Measurements from ENCODE around the gene RASA4B. TPM values are rescaled to one million over a fixed set of nuclear protein-coding genes. Genes with fewer than 3 reads are reported as not detected.

Gene RASA4B
- total RNA-seq, 1 donor from 2014 or later, result 4.5 TPM

GRCh38 chr7:102434039-102434486 lies 83.5 kb downstream of the RASA4B start:
- no peaks in the 10 kb centered on the region for H3K9me3 Mint-ChIP-seq
- H3K27me3 Mint-ChIP-seq (ENCODE audit: low read depth), result peaks cover 3% of the 10 kb centered on the region
- H3K4me1 Mint-ChIP-seq, result peaks cover 23% of the 10 kb centered on the region
- H3K4me3 Mint-ChIP-seq, result peak overlapping the region; percentile 88
- no peak for DNase-seq (ENCODE audit: low read depth, low spot score)
- H3K27ac Mint-ChIP-seq (ENCODE audit: unreplicated experiment), result peak overlapping the region; percentile 93
- no peak for TF ChIP-seq CTCF (conservative IDR thresholded peaks at IDR 0.05)
- H3K36me3 Mint-ChIP-seq (ENCODE audit: low read depth), result peaks cover 1% of the 10 kb centered on the region

GRCh38 chr7:102433219-102434038 lies 84.1 kb downstream of the RASA4B start, which contains the start of gene ORAI2:
Gene ORAI2, plus strand, starts transcription at chr7:102433575. Its CDS starts 5,382 bp downstream, at chr7:102438957.
- TF ChIP-seq CTCF (conservative IDR thresholded peaks at IDR 0.05), result no peak
- Mint-ChIP-seq H3K27ac (ENCODE audit: unreplicated experiment) (peak within 1 kb of the TSS; percentile 93), H3K4me1 (peaks cover 23% of the 10 kb centered on the region), H3K27me3 (ENCODE audit: low read depth) (peaks cover 3% of the 10 kb centered on the region), H3K4me3 (peak within 1 kb of the TSS; percentile 88), H3K9me3 (no peaks in the 10 kb centered on the region), H3K36me3 (ENCODE audit: low read depth) (no peaks in the 10 kb centered on the region)
- DNase-seq (ENCODE audit: low read depth, low spot score), result peak; percentile 70

Small RNAs within 50 kb of the gene (microRNA-seq; reads per million reads assigned to microRNA genes)
- gene MIR4467, result not detected
- 9.5 reads per million, percentile 17 among the genes with 10 or more reads in this experiment for gene MIR5090

Other genes with a start within 250 kb of the RASA4B start
- 13.3 and 16.4 TPM in 2 replicates for gene SH2B2, start 230.9 kb downstream of the RASA4B start, total RNA-seq
- gene SPDYE6, start 161.3 kb downstream of the RASA4B start, total RNA-seq, result not detected in 2 replicates
- gene PRKRIP1, start 121.4 kb downstream of the RASA4B start, total RNA-seq, result 38.3 and 41.9 TPM in 2 replicates
- gene ORAI2, start 84.2 kb downstream of the RASA4B start, total RNA-seq, result 48.5 and 51.3 TPM in 2 replicates
- 16.9 and 20.6 TPM in 2 replicates for gene ALKBH4, start 52.9 kb downstream of the RASA4B start, total RNA-seq
- 36.7 and 43.2 TPM in 2 replicates for gene LRWD1, start 52.8 kb downstream of the RASA4B start, total RNA-seq
- gene POLR2J, start 38.9 kb downstream of the RASA4B start, total RNA-seq, result 61.1 and 62.1 TPM in 2 replicates
- gene UPK3BL2, start 25.9 kb upstream of the RASA4B start, total RNA-seq, result 6.7 and 8.6 TPM in 2 replicates
- gene SPDYE2, start 33.4 kb upstream of the RASA4B start, total RNA-seq, result not detected in 2 replicates
- 24.2 and 27.6 TPM in 2 replicates for gene POLR2J3, start 54.8 kb upstream of the RASA4B start, total RNA-seq
- gene RASA4, start 99.0 kb upstream of the RASA4B start, total RNA-seq, result 13.6 and 18.9 TPM in 2 replicates
- gene UPK3BL1, start 125.0 kb upstream of the RASA4B start, total RNA-seq, result 14.5 and 17.3 TPM in 2 replicates
- not detected in 2 replicates for gene SPDYE2B, start 132.5 kb upstream of the RASA4B start, total RNA-seq
- gene POLR2J2, start 153.9 kb upstream of the RASA4B start, total RNA-seq, result 1.3 and 5.8 TPM in 2 replicates
- 7.7 and 9.0 TPM in 2 replicates for gene FAM185A, start 231.2 kb upstream of the RASA4B start, total RNA-seq